H1 (cell line): ENCODE measurements around the gene ASPRV1. TPM values are rescaled to one million over a fixed set of nuclear protein-coding genes. Genes with fewer than 3 reads are reported as not detected.

ENCODE experiments used
- BRCA1 ChIP-seq: IDR thresholded peaks from 2 replicates; pipeline ENCODE4 v1.6.1; 2012; ENCODE audit warnings: low read depth, low read length, improper control_type of control experiment
- GABPA ChIP-seq: IDR thresholded peaks from 2 replicates; pipeline ENCODE4 v1.6.1; 2011; ENCODE audit warnings: mild to moderate bottlenecking, low read length, moderate library complexity, borderline replicate concordance; ENCODE audit not compliant: insufficient read depth
- SP2 ChIP-seq: IDR thresholded peaks from 2 replicates; pipeline ENCODE4 v1.6.1; 2012; ENCODE audit warnings: mild to moderate bottlenecking, low read length, inconsistent platforms
- SP4 ChIP-seq: IDR thresholded peaks from 2 replicates; pipeline ENCODE4 v1.6.1; 2012; ENCODE audit warnings: low read length, inconsistent platforms
- TBP ChIP-seq: IDR thresholded peaks from 2 replicates; pipeline ENCODE4 v1.6.1; 2011; ENCODE audit warnings: low read depth, low read length, improper control_type of control experiment
- polyA plus RNA-seq, 7 experiments: library from polyadenylated mRNA; depleted of rRNA in 3 of 7; stranded (reverse) in 5 of 7; unstranded in 2 of 7; fragments of >200 nt in 5 of 7; fragments of 200-250 nt in 2 of 7; gene quantifications; 1 replicate in 5 of 7; 2 replicates in 1 of 7; 4 replicates in 1 of 7; pipeline versions ENCODE4 v1.2.1 to v1.2.3, GENCODE V29; 2011 to 2013; ENCODE audit warnings: missing spikeins in 2 of 7, mixed read lengths in 2 of 7
- total RNA-seq: library from RNA; stranded (reverse); fragmentation: NEBNext Ultra II Directional; extraction: Animal tissue kit (Norgen Biotek cat#: 25700); gene quantifications from 2 replicates; pipeline ENCODE4 v1.2.1, GENCODE V29; 2021
- TF ChIP-seq, protein P1 (sequence below): IDR thresholded peaks from 2 replicates; pipeline ENCODE4 v1.6.1; 2011; ENCODE audit warnings: low read depth, mild to moderate bottlenecking, low read length; ENCODE audit not compliant: insufficient read depth

ASPRV1 gene
- total and polyA plus RNA-seq, 2 of the 8 experiments (the other 6 are each of a cell fraction or from before 2014, with no cell fraction given) = 0.59 to 0.95 TPM

DNA sequence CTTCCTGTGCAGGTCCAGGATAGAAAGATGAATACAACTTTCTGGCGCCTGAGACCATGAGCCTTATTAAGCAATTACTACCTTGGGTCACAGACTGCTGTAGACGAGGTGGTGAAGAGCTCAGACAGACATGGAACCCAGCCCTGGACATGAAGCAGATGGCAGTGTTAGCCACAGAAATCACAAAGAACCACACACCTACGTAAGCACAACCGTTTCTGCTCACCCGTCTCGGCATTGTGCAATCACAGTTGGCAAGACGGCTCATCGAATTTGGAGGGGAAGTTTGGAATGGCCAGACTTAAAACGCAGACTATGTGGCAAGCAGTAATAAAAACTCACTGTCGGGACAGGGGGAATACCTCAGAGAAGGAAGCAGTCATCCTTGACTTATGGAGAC, 24.3 kb upstream of the ASPRV1 start (continued):
- TF ChIP-seq, protein P1, sequence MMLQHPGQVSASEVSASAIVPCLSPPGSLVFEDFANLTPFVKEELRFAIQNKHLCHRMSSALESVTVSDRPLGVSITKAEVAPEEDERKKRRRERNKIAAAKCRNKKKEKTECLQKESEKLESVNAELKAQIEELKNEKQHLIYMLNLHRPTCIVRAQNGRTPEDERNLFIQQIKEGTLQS = no peak
- TF ChIP-seq SP4 (no peak), GABPA (no peak), BRCA1 (no peak), TBP (no peak), SP2 (no peak)
